DOHH2 (cell line): ENCODE data around the gene TTC12.

Experiments used
- EZH2phosphoT487 ChIP-seq: fragments of 200-600 bp; sonication (generic); IDR thresholded peaks from 2 replicates; pipeline ENCODE4 v1.6.1; 2017; ENCODE audit warnings: borderline replicate concordance, mild to moderate bottlenecking, antibody characterized with exemption, low read length, moderate library complexity, mixed read lengths
- TF ChIP-seq, protein P1 (sequence below): fragments of 200-600 bp; sonication (generic); IDR thresholded peaks from one replicate; pipeline ENCODE4 v1.5.1; 2014; ENCODE audit warnings: antibody characterized with exemption, mild to moderate bottlenecking, low read depth, low read length; ENCODE audit not compliant: poor library complexity, severe bottlenecking

DNA sequence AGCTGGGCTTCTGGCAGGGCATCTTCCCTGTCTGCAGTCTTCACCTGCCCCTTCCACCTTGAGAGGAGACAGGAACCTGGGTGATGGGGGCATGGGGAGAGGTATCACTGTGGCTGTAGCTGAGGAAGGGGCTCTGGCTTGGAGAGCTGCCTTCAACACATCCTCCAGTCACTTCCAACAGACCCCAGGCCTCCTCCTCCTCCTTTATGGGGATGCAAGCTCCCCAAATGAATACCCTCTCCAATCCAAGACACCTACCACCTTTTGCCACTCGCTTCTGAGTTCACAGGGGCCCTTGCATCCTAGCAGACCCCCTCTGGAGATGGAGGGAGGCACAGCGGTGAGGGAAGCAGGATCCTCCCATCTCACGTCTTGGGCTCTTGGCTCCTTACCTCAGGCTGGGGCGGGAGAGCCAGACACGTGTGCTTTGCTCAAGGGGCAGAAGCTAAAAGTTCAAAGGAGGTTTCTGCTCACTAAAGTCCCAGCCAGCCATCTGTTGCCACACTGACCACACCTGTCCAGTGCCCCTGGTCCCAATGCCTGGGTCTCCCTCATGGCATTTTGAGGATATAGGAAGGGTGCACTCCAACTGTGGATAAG is 86.3 kb downstream of the TTC12 start:
- TF ChIP-seq, protein P1, sequence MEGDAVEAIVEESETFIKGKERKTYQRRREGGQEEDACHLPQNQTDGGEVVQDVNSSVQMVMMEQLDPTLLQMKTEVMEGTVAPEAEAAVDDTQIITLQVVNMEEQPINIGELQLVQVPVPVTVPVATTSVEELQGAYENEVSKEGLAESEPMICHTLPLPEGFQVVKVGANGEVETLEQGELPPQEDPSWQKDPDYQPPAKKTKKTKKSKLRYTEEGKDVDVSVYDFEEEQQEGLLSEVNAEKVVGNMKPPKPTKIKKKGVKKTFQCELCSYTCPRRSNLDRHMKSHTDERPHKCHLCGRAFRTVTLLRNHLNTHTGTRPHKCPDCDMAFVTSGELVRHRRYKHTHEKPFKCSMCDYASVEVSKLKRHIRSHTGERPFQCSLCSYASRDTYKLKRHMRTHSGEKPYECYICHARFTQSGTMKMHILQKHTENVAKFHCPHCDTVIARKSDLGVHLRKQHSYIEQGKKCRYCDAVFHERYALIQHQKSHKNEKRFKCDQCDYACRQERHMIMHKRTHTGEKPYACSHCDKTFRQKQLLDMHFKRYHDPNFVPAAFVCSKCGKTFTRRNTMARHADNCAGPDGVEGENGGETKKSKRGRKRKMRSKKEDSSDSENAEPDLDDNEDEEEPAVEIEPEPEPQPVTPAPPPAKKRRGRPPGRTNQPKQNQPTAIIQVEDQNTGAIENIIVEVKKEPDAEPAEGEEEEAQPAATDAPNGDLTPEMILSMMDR: no peak
- TF ChIP-seq EZH2phosphoT487: no peak
